HuH-7 (cell line): Measurements from ENCODE around the gene OTUD6A.

Source experiments
- DNase-seq: peaks from one replicate; pipeline ENCODE4 v3.0.0; 2011; ENCODE audit warnings: low spot score

OTUD6A gene, protein sequence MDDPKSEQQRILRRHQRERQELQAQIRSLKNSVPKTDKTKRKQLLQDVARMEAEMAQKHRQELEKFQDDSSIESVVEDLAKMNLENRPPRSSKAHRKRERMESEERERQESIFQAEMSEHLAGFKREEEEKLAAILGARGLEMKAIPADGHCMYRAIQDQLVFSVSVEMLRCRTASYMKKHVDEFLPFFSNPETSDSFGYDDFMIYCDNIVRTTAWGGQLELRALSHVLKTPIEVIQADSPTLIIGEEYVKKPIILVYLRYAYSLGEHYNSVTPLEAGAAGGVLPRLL

DNA sequence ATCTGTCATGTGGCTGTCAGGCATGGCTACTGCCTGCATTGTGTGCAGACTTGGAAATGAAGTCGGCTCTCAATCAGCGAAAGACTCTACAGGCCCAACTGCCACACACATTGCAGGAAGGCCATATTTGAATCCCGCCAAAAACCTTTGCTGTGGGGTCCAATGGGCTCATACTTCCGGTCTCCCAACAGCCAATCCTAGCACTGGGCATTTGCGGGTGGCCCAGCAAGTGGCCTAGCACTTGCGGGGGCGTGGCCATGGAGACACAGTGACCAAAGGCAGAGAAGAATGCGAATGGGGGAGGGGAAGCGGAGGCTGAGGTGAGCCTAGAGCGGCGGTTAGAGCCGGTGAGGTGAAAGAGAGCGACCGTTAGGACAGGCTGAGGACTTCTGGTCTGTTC, at the start of gene OTUD6A:
OTUD6A (plus strand) TSS at position 382 of the 400 bp plus-strand sequence. CDS start 68 bp downstream, outside the sequence.
- no peak for DNase-seq

DNA sequence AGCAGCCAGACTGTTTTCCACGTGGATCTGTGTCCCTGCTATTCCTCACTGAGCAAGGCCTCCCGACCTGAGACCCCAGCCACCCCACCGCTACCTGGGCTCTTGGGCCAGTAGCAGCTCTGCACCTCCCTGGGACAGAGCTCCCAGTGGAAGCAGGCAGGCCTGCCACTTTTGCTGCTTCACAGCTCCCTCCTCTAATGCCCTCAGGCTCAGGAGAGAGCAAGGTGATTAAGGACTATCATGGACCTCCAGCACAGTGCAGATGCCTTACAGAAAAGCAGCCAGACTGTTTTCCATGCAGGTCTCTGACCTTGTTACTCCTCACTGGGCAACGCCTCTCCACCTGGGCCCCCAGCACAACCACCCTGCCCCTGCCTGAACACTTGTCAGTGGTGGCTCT, 49.5 kb upstream of the OTUD6A start:
- DNase-seq, result no peak

DNA sequence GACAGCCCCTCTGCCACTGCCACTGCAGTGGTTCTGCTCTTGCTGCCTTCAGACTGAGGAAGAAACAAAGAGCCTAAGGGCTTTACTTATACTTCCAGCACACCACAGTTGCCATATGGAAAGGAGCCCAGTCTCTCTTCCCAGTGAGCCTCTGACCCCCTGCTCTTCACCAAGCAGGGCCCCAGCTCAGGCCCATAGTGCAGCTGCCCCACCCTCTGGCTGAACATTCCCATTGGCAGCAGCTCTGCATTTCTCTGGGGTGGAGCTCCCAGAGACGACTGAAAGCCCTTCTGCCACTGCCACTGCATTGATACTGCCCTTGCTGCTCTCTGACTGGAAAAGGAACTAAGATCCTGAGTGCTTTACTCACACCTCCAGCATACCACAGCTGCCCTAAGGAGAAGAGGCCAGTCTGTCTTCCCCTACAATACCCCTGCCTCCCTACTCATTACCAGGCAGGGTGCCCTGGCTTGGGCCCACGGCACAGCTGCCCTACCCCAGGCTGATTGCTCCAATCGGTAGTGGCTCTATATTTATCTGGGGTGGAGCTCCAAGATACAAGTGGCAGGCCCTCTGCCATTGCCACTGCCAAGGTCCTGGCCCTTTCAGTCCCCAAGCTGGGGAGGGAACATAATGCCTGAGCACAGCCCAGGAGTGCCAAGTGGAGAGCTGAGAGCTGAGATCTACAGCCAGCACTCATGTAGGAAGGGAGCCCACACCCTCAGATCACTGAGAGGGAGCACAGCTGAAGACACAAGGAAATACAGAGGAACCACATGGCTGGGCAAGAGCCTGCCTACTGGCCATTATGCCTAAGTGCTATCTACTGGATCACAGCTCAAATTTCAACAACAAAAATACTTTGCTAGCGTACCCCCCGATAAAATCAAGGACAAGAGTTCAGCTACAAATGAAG, 48.5 kb upstream of the OTUD6A start:
- no peak for DNase-seq

DNA sequence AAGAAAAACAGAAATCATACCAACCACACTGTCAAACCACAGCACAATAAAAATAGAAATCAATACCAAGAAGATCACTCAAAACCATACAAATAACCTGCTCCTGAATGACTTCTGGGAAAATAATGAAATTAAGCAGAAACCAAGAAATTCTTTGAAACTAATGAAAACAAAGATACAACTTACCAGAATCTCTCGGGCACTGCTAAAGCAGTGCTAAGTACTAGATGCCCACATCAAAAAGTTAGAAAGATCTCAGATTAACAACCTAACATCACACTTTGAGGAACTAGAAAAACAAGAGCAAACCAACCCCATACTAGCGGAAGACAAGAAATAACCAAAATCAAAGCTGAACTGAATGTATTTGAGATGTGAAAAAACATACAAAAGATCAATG, 45.7 kb upstream of the OTUD6A start:
- DNase-seq, result no peak

DNA sequence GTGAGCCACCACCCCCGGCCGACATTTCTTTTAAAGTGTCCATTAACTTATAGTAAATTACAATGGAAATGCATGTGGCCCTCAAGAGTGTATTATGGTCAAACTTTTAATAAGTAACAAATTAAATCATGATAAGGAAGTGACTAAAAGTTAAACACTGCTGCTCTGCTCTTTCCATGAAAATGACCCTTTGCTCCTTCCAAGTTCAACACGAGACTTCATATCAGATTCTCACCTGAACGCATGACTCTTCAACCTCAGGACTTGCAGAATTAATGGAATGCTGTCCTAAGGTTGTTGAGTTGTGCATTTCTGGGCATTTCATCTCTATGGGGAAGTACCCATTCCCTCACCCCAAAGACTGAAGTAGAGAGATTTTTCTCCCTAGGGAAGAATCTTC, 39.6 kb upstream of the OTUD6A start:
- no peak for DNase-seq

DNA sequence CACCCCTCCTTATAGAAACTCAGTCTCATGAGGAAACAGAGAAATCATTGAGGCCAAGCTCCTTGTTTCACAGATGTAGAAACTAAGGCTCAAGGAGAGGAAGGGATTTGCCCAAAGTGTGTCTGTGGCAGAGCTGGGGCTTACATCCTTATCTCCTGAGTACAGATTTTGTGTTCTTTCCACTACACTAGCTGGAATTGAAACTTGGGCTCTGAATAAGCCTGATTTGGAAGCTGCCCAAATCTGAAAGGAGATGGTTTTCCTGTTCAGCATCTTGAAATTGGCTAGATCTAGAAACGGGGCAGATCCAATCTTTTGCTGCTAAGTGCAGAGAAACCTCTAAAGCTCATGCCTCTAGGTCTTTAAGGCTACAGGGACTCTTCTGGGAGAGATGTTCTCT, 36.8 kb upstream of the OTUD6A start:
- DNase-seq, result no peak

DNA sequence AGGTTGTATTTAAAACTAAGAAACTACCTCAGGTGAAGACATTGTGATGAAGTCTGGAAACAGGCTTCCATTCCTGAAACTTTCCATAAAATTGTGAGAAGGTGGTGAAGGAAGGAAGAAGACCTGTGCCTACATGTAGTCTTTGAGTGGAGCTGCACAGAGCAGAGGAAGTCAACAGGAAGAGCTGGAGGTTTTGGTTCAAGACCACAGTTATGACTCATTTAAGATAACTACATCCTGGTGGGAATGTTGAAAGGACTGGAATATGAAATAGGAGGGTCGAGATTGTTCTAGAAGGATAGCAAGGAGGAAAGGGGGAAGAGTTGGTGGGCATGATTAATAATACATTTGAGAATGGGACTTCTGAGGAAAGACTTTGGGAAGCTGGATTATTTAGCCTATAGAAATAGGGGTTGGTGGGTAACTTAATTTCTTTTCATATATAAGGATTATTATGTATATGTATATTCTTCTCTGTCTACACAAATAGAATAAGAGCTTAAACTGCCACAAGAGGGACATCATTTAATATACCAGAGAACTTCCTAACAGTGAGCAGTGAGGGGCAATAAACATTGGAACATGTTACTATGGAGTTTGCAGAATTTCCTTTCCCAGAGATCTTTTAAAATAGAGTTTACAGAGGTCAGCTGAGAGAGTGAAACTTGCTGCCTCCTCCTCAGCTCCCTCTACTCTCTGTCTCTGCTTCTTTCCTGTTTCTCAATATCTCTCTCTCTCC, 36.0 kb upstream of the OTUD6A start:
- no peak for DNase-seq

DNA sequence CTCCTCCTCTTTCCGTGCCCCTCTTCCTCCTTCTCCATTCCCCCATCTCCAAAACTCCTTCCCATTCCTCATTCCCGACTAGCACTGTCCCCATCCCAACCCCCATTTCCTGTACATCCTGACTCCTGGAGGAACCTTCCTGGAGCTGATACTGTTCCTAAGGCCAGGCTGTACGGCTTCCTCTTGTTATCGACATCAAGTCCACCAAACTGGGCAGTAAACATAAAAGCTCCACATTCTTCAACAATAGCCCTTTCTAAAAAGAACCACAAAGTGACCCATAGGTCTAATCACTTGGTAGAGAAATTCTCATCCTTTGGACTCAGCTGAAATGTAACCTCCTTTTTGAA, 35.4 kb upstream of the OTUD6A start:
- no peak for DNase-seq

DNA sequence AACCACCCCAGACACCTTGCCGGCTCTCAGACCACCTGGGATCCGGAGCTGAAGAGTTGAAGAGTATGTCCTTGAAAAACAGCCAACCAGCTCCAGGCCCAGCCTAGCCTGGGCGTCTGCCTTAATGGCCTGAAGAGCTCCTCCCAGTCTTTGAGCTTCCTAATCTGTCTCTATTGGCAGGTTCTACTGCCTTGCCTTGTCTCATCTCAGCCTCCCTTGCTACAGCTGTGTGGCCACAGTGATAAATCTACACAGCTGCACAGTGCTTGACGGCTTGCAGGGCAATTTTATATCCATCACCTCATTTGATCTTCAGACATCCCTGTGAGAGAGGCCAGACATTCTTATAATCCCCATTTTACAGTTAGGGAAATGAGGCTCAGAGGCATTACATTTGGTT, 32.4 kb upstream of the OTUD6A start:
- DNase-seq, result no peak

DNA sequence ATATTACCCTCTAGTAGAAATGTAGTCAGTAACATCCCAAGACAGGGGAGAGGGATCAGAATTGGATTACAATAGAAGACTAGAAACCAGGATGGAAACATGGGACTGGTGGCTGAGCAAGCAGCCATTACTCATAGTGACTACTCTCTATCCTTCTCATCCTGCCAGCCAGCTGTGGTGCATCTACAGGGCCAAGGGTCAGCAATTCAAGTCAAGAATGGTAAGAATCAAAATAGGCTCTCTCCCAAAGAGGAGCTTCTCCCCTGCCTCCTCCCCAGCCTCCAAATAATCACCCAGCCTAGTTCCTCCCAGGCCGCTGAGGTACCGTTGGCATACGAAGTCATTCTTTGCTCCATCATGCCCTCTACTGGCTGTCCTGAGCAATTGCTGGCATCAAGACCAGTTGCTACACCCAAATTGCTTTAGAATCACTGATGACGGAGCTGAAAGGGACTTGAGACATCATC, 31.9 kb upstream of the OTUD6A start:
- peak; percentile 35 for DNase-seq

DNA sequence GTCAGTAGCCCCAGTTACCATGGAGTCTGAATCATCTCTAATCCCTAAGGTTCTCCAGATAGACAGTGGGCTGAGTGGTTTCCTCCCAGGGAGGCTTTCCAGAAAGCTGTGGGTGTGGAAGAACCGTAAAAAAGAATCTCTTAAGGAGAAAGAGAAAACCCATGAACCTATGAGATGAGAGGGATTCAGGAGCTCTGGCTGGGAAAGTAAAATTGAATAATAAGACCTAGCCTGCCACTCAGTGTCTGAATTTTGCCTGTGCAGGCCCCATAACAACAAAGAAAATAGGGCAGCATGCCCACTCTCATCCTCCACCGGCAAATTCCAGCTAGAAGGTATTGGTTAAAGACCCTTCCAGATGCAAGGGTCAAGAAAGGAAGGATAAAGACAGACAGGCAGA, 29.5 kb upstream of the OTUD6A start:
- DNase-seq, result no peak

DNA sequence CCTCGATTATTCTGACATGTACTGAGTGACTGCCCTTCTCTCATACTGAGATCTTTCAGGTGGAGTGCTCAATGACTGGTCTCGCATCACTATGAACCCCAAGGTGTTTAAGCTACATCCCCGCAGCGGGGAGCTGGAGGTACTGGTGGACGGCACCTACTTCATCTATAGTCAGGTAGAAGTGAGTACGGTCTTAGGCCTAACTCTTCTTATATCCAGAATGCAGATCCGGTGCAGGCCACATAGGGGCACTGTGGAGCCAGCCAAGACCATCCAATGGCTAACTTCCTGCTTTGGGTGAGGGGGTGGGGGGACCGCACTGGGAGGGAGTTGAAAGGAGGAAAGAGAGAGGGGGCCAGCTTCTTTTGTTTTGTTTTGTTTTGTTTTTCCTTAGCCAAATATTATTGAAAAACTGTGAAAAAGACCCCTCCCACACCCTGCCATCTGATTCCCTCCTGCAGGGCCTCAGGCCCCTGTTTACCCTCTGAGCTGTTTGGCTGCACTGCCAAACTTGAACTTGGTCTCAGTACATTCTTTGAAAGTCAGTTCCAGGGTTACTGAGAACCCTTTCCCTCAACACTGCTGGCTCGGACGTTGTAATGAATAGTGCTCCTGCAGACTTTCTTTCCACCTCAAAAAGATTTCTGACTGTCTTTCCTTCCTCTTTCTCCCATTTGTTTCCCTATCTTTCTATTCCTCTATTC, 28.8 kb upstream of the OTUD6A start:
- peak; percentile 40 for DNase-seq

DNA sequence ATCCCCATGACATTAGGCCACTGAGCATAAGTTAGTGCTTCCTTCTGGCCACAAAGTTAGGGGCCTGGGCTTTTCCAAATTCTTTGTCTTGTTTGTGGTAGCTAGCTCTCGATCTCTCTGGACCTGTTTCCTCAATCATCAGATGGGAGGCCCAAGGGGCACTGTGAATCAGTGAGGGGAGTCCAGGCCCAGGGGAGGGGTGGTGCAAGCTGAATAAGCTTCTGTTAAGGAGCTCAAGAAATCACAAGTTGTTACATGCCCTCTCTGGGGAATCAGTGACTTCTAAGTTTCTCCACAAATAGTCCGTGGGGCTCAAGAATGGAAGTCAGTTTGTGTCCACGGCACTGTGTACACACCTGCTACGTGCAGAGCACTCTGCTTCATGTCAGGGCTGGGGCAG, 27.6 kb upstream of the OTUD6A start:
- no peak for DNase-seq

DNA sequence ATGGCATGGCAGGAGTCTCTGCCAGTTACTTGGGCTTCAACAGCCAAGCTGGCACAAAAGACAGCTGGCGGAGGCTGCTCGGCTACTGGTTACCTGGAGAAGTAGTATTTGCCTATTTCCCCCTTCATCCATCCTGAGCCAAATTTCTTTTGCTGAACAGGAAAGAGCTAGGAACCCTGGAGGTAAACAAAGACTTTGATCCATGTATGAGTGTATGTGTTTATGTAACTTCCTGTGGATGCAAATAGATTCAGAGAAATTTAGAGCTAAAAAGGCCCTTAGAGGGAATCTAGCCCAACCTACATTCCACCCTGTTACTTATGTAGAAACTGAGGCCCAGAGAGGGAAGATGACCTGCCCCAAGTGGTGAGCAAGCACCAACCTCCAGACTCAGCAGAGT, 23.7 kb upstream of the OTUD6A start:
- no peak for DNase-seq

DNA sequence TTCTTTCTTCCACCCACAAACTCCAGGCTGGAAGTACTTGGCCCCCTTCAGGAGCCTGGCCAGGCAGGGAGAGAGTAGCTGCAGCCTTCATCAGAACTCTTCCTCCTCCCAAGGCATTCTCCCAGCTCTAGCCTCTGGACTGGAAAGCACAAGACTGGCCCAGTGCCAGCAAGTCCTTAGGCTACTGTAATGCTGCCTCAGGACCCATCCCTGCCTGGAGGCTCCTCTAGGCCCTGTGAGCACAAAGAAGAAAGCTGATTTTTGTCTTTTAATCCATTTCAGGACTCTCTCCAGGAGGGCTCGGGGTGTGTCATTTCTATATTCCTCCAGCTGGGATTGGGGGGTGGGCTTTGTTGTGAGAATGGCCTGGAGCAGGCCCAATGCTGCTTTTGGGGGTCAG, 23.3 kb upstream of the OTUD6A start:
- no peak for DNase-seq

DNA sequence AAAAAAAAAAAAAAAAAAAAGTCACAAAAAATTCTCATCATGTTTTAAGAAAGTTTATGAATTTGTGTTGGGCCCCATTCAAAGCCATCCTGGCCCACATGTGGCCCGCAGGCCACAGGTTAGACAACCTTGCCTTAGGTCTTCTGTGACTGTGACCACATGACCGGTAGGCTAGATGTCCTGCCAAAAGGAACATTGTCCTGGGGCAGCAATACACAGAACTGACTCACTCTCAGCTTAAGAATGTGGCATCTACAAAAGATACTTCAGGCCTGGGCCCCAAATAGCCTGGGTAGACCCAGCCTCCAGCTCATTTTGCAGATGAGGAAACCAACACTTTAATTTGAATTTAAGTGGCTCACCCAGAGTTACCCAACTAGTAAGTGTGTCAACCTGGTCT, 22.5 kb upstream of the OTUD6A start:
- DNase-seq, result no peak

DNA sequence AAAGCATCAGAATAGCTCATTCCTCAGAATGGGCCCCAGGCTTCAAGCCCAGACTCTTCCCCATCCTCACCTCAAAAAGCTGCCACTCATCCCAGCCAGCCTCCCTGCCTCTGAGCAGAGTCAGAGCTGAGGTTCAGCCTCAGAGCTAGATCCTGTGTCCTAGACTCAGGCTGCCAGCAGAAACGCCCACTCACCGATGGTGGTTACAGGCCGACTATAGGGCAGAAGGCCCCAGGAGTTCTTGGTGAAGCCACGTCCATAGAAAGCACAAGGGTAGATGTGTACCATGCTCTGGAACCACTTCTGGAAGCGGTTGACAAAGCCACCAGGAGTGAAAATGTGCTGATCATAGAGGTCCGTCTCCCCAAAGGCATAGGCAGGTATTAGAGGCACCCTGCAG, 20.3 kb upstream of the OTUD6A start:
- DNase-seq, result no peak

DNA sequence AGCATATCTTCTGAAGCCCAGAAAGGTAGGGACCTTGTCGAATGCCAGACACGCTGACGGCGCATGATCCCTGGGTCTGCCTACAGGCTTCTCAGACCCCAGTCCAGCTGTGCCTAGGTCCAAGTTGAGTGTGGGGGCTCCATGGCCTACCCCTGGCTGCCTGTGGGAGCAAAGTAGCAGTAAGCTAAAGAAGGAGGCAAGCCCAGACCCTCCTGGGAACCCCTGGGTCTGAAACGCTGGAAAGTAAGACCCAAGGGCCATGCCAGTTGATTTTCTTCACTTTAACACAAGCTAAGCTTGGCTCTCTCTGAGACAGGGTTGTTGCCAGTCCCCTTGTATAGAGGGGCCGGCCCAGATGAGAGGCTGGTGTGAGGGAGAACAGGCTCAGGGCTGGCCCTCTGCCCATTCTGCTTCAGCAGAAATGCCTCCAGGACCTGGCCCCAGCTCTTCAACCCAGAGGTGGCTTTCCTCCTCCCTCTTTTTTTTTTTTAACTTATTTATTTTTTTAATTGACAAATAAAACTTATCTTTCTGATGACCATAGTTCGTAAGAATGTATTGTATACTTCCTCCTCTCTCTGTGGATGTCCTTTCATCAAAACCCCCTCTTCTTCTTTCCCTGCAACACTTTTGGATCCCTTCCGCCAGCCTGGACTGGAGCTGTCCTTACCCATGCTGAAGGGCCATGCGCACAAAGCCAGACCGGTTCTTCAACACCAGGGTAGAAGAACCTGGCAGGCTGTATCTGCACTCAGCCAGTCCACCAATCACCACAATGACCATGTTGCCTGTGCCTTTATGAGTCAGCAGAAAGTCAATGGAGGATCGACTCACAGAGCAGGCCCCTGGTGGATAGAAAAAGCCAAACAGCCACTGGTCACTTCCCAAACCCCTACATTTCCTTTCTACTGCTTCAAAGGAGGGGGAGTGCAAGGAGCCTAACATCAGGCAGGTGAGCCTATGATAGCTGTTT, 19.6 kb upstream of the OTUD6A start:
- DNase-seq, result no peak

DNA sequence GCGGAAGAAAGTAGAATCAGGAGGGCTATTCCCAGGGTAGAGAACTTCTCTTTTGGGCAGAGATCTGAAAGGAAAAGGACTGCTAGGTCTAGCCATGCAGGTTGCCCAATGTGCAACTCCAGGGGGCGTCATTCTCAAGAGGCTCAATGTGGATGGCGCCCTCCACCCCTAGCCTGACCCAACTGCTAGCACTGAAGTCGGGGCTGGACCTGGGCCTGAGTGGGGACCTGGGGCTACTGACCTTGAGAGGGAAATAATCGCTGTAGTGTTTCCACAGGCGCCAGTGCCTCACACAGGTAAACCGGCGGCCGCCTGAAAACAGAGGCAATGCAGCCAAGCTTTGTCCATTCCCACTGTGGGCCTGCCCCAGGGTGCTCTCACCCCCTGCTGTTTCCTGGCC, 18.6 kb upstream of the OTUD6A start:
- DNase-seq, result no peak

DNA sequence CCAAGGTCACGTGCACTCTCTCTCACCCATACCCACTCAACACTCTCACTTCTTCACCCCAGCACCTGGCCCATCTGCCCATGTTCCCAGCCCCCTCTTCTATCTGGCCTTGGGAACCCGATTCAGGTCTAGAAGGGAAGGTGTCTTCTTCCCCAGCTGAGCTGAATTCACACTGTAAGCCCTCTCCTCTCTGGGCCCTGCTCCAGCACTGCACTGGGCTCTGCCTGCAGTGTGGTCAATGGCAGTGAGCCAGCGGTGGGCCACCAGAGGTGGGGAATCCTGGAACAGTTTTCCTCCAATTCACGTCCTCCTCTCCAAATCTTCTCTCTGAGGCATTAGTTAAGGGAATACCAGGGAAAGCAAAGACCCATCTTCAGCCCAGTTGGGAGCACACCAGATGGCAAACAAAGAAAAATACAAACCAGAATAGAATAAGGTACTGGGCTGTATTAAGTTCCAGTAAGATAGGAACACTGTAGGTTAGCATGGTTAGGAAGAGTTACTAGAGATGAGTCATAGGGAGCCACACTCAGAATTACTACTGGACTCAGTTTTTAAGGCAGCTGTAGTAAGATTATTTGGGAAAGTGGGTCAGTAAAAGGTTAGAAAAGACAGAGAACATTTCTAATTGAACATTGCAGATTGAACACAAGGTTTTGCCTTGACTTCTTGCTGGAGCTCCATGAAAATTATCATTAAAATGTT, 17.6 kb upstream of the OTUD6A start:
- no peak for DNase-seq
